Endothelial cell (in vitro differentiated cells): Measurements from ENCODE around the gene SELENBP1. TPM values are rescaled to one million over a fixed set of nuclear protein-coding genes. Genes with fewer than 3 reads are reported as not detected.

Source experiments
- DNase-seq: peaks from one replicate; pipeline ENCODE4 v3.0.0; 2021; ENCODE audit warnings: low spot score
- H3K27ac Mint-ChIP-seq: one replicate; pipeline ENCODE4 v1.8.0; 2021; ENCODE audit warnings: mixed read lengths, inconsistent platforms; ENCODE audit not compliant: unreplicated experiment
- H3K27me3 Mint-ChIP-seq: one replicate; pipeline ENCODE4 v1.8.0; 2021; ENCODE audit warnings: mild to moderate bottlenecking, moderate library complexity, mixed read lengths, inconsistent platforms; ENCODE audit not compliant: unreplicated experiment
- H3K36me3 Mint-ChIP-seq: one replicate; pipeline ENCODE4 v1.8.0; 2021; ENCODE audit warnings: mild to moderate bottlenecking, low read depth, mixed read lengths, inconsistent platforms; ENCODE audit not compliant: unreplicated experiment
- H3K4me1 Mint-ChIP-seq: one replicate; pipeline ENCODE4 v1.8.0; 2021; ENCODE audit warnings: mild to moderate bottlenecking, mixed read lengths, inconsistent platforms; ENCODE audit not compliant: unreplicated experiment
- H3K4me3 Mint-ChIP-seq: one replicate; pipeline ENCODE4 v1.8.0; 2021; ENCODE audit warnings: mild to moderate bottlenecking, mixed read lengths, inconsistent platforms; ENCODE audit not compliant: unreplicated experiment
- H3K9me3 Mint-ChIP-seq: one replicate; pipeline ENCODE4 v1.8.0; 2021; ENCODE audit warnings: mixed read lengths, inconsistent platforms; ENCODE audit not compliant: unreplicated experiment
- long read RNA-seq: library from polyadenylated mRNA; unstranded; transcript quantifications from one replicate; pipeline ENCODE4 v2.0.0, GENCODE V29; 2020; ENCODE audit not compliant: unreplicated experiment
- total RNA-seq: library from RNA; stranded (reverse); fragmentation: NEBNext Ultra II Directional; extraction: Animal tissue kit (Norgen Biotek cat#: 25700); gene quantifications from one replicate; pipeline ENCODE4 v1.2.1, GENCODE V29; 2021; ENCODE audit not compliant: unreplicated experiment
- TF ChIP-seq, protein P1 (sequence below): fragments of 200-600 bp; sonication (generic); IDR thresholded peaks from one replicate; pipeline ENCODE4 v1.5.0; 2021; ENCODE audit warnings: antibody characterized with exemption; ENCODE audit not compliant: unreplicated experiment

The SELENBP1 gene
- total RNA-seq: 15.6 TPM
- long read RNA-seq, transcript SELENBP1-218 (11 exons, 1,963 nt): minor isoform, 5 of 34 reads
- long read RNA-seq, transcript SELENBP1-201 (12 exons, 1,752 nt): major isoform, 23 of 34 reads
- long read RNA-seq, partial matches to known transcripts: 1 of 34 reads
- long read RNA-seq, other reads (novel, unspliced or antisense): 4 of 34 reads

GRCh38 chr1:151372058-151372934, at the start of gene SELENBP1:
SELENBP1 (minus strand) TSS chr1:151372705; CDS start chr1:151372641, 64 bp downstream.
- DNase-seq: peak; percentile 37
- Mint-ChIP-seq H3K4me3 (peak within 1 kb of the TSS; percentile 59), H3K36me3 (no peaks in the 10 kb centered on the region), H3K27me3 (peaks cover 8% of the 10 kb centered on the region), H3K27ac (peak within 1 kb of the TSS; percentile 38), H3K9me3 (no peaks in the 10 kb centered on the region), H3K4me1 (peaks cover 14% of the 10 kb centered on the region)
- TF ChIP-seq, protein P1, sequence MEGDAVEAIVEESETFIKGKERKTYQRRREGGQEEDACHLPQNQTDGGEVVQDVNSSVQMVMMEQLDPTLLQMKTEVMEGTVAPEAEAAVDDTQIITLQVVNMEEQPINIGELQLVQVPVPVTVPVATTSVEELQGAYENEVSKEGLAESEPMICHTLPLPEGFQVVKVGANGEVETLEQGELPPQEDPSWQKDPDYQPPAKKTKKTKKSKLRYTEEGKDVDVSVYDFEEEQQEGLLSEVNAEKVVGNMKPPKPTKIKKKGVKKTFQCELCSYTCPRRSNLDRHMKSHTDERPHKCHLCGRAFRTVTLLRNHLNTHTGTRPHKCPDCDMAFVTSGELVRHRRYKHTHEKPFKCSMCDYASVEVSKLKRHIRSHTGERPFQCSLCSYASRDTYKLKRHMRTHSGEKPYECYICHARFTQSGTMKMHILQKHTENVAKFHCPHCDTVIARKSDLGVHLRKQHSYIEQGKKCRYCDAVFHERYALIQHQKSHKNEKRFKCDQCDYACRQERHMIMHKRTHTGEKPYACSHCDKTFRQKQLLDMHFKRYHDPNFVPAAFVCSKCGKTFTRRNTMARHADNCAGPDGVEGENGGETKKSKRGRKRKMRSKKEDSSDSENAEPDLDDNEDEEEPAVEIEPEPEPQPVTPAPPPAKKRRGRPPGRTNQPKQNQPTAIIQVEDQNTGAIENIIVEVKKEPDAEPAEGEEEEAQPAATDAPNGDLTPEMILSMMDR: no peak

- Mint-ChIP-seq H3K4me1 (peaks cover 18% of the 10 kb centered on the region), H3K9me3 (no peaks in the 10 kb centered on the region), H3K36me3 (peaks cover 35% of the 10 kb centered on the region)
These were observed 47.3 kb upstream of the SELENBP1 start for GRCh38 chr1:151419819-151420218.

DNA sequence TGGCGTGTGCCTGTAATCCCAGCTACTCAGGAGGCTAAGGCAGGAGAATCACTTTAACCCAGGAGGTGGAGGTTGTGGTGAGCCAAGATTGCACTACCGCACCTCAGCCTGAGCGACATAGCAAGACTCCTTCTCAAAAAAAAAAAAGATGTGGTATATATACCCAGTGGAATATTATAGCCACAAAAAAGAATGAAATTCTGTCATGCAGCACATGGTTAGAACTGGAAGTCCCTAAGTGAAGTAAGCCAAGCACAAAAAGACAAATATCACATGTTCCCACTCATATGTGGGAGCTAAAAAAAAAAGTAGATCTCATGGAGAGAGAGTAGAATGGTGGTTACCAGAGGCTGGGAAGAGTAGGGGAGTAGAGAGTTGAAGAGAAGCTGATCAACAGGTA, 45.6 kb upstream of the SELENBP1 start:
- no peaks in the 10 kb centered on the region for H3K27me3 Mint-ChIP-seq
- DNase-seq: no peak
- H3K36me3 Mint-ChIP-seq: peaks cover 35% of the 10 kb centered on the region
- no peak overlapping the region for H3K27ac Mint-ChIP-seq
- no peaks in the 10 kb centered on the region for H3K9me3 Mint-ChIP-seq
- TF ChIP-seq, protein P1: no peak
- no peak overlapping the region for H3K4me3 Mint-ChIP-seq
- peaks cover 1% of the 10 kb centered on the region for H3K4me1 Mint-ChIP-seq

More at GRCh38 chr1:151419819-151420218, 47.3 kb upstream of the SELENBP1 start:
- Mint-ChIP-seq H3K27me3 (no peaks in the 10 kb centered on the region), H3K27ac (peak overlapping the region; percentile 68), H3K4me3 (peak overlapping the region; percentile 12)
- TF ChIP-seq, protein P1: no peak
- DNase-seq: no peak

- no peak for DNase-seq
- H3K27ac Mint-ChIP-seq: no peak overlapping the region
- no peak overlapping the region for H3K4me3 Mint-ChIP-seq
- H3K4me1 Mint-ChIP-seq: no peaks in the 10 kb centered on the region
- H3K27me3 Mint-ChIP-seq: no peaks in the 10 kb centered on the region
- TF ChIP-seq, protein P1: no peak
- H3K36me3 Mint-ChIP-seq: peaks cover 37% of the 10 kb centered on the region
- no peaks in the 10 kb centered on the region for H3K9me3 Mint-ChIP-seq
These were observed 43.7 kb upstream of the SELENBP1 start for GRCh38 chr1:151416231-151416630.

DNA sequence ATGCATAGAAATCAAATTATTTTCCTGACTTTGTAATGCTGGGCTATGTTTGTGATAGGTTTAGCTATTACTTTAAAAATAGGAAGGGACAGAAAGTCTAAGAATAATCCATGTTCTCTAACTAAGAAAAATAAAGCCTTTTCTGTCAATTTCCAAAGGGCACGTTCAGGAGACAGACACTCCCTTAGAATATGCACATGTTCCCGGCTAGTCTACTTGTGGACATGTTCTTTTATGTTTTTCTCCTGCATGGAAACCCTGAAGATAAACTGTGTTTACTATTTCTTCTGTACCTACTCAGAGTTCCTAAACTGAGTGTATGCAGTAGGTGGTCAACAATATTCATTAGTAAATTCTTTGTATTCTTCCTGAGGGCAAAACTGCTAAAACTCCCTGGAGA, 39.4 kb upstream of the SELENBP1 start:
- no peaks in the 10 kb centered on the region for H3K9me3 Mint-ChIP-seq
- no peak overlapping the region for H3K4me3 Mint-ChIP-seq
- no peak overlapping the region for H3K27ac Mint-ChIP-seq
- DNase-seq: no peak
- H3K27me3 Mint-ChIP-seq: no peaks in the 10 kb centered on the region
- H3K4me1 Mint-ChIP-seq: no peaks in the 10 kb centered on the region
- TF ChIP-seq, protein P1: no peak
- peaks cover 62% of the 10 kb centered on the region for H3K36me3 Mint-ChIP-seq
